Keratinocyte (primary cell): ENCODE measurements around the gene ACTR2. TPM values are rescaled to one million over a fixed set of nuclear protein-coding genes. Genes with fewer than 3 reads are reported as not detected.

Experiments used
- DNase-seq: peaks from one replicate; pipeline ENCODE4 v3.0.0-alpha.2; 2011; ENCODE audit warnings: low read depth, missing footprints, low spot score
- FAIRE-seq: peaks from 2 replicates; lab custom pipeline; 2011; peaks lifted over from hg19 to GRCh38; lab: Jason Lieb, UNC
- H2AFZ ChIP-seq: 2 replicates; pipeline ENCODE4 v1.6.0; 2012; ENCODE audit warnings: low read length, control low read depth, inconsistent platforms; ENCODE audit not compliant: control insufficient read depth
- H3K27ac ChIP-seq: 2 replicates; pipeline ENCODE4 v1.5.1; 2011; ENCODE audit warnings: low read length; ENCODE audit not compliant: control insufficient read depth, insufficient read depth
- H3K27me3 ChIP-seq: 3 replicates; pipeline ENCODE4 v1.6.0; 2011; ENCODE audit warnings: low read length; ENCODE audit not compliant: control insufficient read depth, insufficient read depth; ENCODE audit errors: extremely low read depth
- H3K36me3 ChIP-seq, 2 experiments: 2 replicates in 1 of 2; 3 replicates in 1 of 2; pipeline ENCODE4 v1.5.1; 2011; ENCODE audit warnings: low read length in 2 of 2, mild to moderate bottlenecking in 1 of 2; ENCODE audit not compliant: control insufficient read depth in 2 of 2, insufficient read depth in 2 of 2; ENCODE audit errors: extremely low read depth in 1 of 2
- H3K4me1 ChIP-seq: 3 replicates; pipeline ENCODE4 v1.5.1; 2011; ENCODE audit warnings: low read length; ENCODE audit not compliant: control insufficient read depth, insufficient read depth; ENCODE audit errors: extremely low read depth
- H3K4me2 ChIP-seq: 3 replicates; pipeline ENCODE4 v1.6.0; 2011; ENCODE audit warnings: low read depth, low read length; ENCODE audit not compliant: control insufficient read depth, insufficient read depth; ENCODE audit errors: extremely low read depth
- H3K4me3 ChIP-seq, 3 experiments: fragments of 200-600 bp in 1 of 3; sonication (generic) in 1 of 3; 2 replicates in 2 of 3; 3 replicates in 1 of 3; pipeline ENCODE4 v1.5.1; 2011 to 2016; ENCODE audit warnings: low read length in 3 of 3, mild to moderate bottlenecking in 3 of 3, control low read depth in 2 of 3, inconsistent platforms in 1 of 3, low read depth in 1 of 3, mixed read lengths in 1 of 3, mixed run types in 1 of 3, moderate library complexity in 1 of 3; ENCODE audit not compliant: control insufficient read depth in 2 of 3, insufficient read depth in 2 of 3; ENCODE audit errors: extremely low read depth in 1 of 3
- H3K79me2 ChIP-seq: 2 replicates; pipeline ENCODE4 v1.6.0; 2012; ENCODE audit warnings: low read length; ENCODE audit not compliant: control insufficient read depth, insufficient read depth
- H3K9ac ChIP-seq: 3 replicates; pipeline ENCODE4 v1.6.0; 2011; ENCODE audit warnings: low read length; ENCODE audit not compliant: control insufficient read depth, insufficient read depth; ENCODE audit errors: extremely low read depth
- H3K9me1 ChIP-seq: 3 replicates; pipeline ENCODE4 v1.6.0; 2011; ENCODE audit warnings: low read length; ENCODE audit not compliant: control insufficient read depth, insufficient read depth; ENCODE audit errors: extremely low read depth
- H3K9me3 ChIP-seq: 2 replicates; pipeline ENCODE4 v1.5.1; 2012; ENCODE audit warnings: low read depth, low read length; ENCODE audit not compliant: control insufficient read depth
- H4K20me1 ChIP-seq: 3 replicates; pipeline ENCODE4 v1.6.0; 2011; ENCODE audit warnings: low read length; ENCODE audit not compliant: control insufficient read depth, insufficient read depth; ENCODE audit errors: extremely low read depth
- EZH2 ChIP-seq: IDR thresholded peaks from one replicate; pipeline ENCODE4 v1.6.1; 2012; ENCODE audit warnings: inconsistent platforms, mild to moderate bottlenecking, low read length, moderate library complexity
- dilution Hi-C: fragments of 300-500 bp; cut with MboI; formaldehyde crosslinking; loops from one replicate; pipeline ENCODE4 v1.7.0; 2020; ENCODE audit warnings: low sequenced_read_pairs; ENCODE audit not compliant: extremely low pct_ligation_motif_present
- polyA plus RNA-seq, 5 experiments: library from polyadenylated mRNA; depleted of rRNA in 3 of 5; stranded (reverse) in 3 of 5; stranded (forward) in 1 of 5; unstranded in 1 of 5; fragments of >200 nt; gene quantifications; 1 replicate in 1 of 5; 2 replicates in 3 of 5; 3 replicates in 1 of 5; pipeline versions ENCODE4 v1.2.1 to v1.2.3, GENCODE V29; 2011 to 2012; ENCODE audit warnings: missing spikeins in 2 of 5, low read depth in 1 of 5, low replicate concordance in 1 of 5
- TF ChIP-seq, protein P1 (sequence below), 3 experiments: IDR thresholded peaks in 1 of 3; conservative IDR thresholded peaks in 1 of 3; optimal IDR thresholded peaks in 1 of 3; 2 replicates in 2 of 3; 3 replicates in 1 of 3; pipeline versions ENCODE3 to v1.5.1; 2011; ENCODE audit warnings: low read length in 3 of 3, mild to moderate bottlenecking in 3 of 3, moderate library complexity in 2 of 3, control low read depth in 1 of 3, inconsistent platforms in 1 of 3; ENCODE audit not compliant: insufficient read depth in 2 of 3; ENCODE audit errors: extremely low read depth in 1 of 3

ACTR2 gene
- polyA plus RNA-seq, 1 donor (not counting 4 experiments of a cell fraction or from before 2014, with no cell fraction given): 257 TPM

DNA sequence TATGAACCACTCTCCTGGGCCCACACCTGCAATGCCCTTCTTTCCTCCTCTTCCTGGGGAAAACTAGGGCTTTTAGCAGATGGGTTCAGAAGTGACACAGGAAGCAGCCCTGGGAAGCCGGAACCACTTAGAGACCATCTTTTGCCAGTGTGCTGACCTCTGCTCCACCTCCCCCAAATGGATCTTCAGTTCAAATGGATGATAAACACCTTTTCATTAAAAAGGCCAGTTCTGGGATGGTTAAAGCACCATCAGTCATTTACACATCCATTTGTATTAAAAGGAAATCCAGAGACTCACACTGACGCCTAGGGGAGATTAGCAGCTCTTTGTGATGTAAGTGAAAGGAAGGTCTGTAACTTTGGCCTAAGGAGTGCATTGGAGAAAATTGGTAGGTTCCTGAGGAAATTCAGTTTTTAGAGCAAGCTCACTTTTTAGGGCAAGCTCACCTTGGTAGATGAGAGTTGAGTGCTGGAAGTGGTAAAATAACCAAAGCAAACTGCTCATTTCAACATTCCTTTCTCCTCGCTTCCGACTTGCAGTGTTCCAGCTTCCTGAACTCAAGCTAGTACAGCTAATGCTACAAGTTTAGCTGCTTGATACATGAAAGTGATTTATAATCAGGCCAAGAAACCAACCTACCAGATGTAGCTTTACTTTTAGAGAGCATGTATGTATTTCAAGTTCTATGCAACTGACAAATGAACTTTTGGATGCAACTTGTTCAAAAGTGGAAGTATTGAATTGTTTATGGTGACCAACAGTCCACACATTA is 47.7 kb downstream of the ACTR2 start:
- Histone ChIP-seq H3K9me3 (no peaks in the 10 kb centered on the region), H3K27me3 (no peaks in the 10 kb centered on the region), H3K4me1 (no peaks in the 10 kb centered on the region), H3K4me2 (no peak overlapping the region), H4K20me1 (no peaks in the 10 kb centered on the region), H3K36me3 (peaks cover 9% of the 10 kb centered on the region in 2 experiments), H3K27ac (no peak overlapping the region), H3K9me1 (no peaks in the 10 kb centered on the region), H3K79me2 (no peaks in the 10 kb centered on the region), H3K4me3 (no peak overlapping the region), H2AFZ (no peak overlapping the region), H3K9ac (no peak overlapping the region)
- no peak for FAIRE-seq
- DNase-seq: no peak
- dilution Hi-C loops: no loop called here
- TF ChIP-seq EZH2: no peak
- TF ChIP-seq, protein P1, sequence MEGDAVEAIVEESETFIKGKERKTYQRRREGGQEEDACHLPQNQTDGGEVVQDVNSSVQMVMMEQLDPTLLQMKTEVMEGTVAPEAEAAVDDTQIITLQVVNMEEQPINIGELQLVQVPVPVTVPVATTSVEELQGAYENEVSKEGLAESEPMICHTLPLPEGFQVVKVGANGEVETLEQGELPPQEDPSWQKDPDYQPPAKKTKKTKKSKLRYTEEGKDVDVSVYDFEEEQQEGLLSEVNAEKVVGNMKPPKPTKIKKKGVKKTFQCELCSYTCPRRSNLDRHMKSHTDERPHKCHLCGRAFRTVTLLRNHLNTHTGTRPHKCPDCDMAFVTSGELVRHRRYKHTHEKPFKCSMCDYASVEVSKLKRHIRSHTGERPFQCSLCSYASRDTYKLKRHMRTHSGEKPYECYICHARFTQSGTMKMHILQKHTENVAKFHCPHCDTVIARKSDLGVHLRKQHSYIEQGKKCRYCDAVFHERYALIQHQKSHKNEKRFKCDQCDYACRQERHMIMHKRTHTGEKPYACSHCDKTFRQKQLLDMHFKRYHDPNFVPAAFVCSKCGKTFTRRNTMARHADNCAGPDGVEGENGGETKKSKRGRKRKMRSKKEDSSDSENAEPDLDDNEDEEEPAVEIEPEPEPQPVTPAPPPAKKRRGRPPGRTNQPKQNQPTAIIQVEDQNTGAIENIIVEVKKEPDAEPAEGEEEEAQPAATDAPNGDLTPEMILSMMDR (optimal IDR thresholded peaks at IDR 0.05 in 1 of 3, IDR thresholded peaks at IDR 0.05 in 1 of 3, conservative IDR thresholded peaks at IDR 0.05 in 1 of 3; ENCODE audit: extremely low read depth in 1 of 3, insufficient read depth in 2 of 3, low read length in 3 of 3): no peak

DNA sequence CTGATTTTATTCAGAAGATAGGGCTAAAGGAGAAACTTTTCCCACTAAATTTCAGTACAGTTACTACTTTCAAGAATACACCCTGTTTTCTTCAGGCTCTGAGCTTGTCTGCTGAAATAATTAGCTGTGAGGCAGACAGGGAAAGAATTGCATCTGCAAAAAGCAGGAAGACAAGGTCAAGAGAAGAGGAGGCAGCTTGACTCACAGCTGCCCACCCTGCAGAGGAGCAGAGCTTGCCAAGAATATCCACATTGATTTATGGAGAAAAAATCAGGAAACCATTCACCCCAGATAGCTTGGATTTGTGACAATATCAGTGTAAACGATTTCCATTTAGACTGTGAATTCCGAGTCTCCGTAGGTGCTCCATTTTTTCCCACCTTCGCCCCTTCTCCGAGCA is 49.0 kb downstream of the ACTR2 start:
- FAIRE-seq (no peak), DNase-seq (no peak)
- no peaks in the 10 kb centered on the region for H3K27me3 ChIP-seq
- no peak overlapping the region for H3K27ac ChIP-seq
- H3K4me2 ChIP-seq: no peak overlapping the region
- dilution Hi-C loops: no loop called here
- no peaks in the 10 kb centered on the region for H3K9me1 ChIP-seq
- no peak overlapping the region for H2AFZ ChIP-seq
- no peak overlapping the region for H3K4me3 ChIP-seq
- H3K9me3 ChIP-seq: no peaks in the 10 kb centered on the region
- peaks cover 8 to 9% of the 10 kb centered on the region in 2 experiments for H3K36me3 ChIP-seq
- H3K4me1 ChIP-seq: no peaks in the 10 kb centered on the region
- no peaks in the 10 kb centered on the region for H3K79me2 ChIP-seq
- no peaks in the 10 kb centered on the region for H4K20me1 ChIP-seq
- no peak for TF ChIP-seq EZH2
- TF ChIP-seq, protein P1 (optimal IDR thresholded peaks at IDR 0.05 in 1 of 3, IDR thresholded peaks at IDR 0.05 in 1 of 3, conservative IDR thresholded peaks at IDR 0.05 in 1 of 3; ENCODE audit: extremely low read depth in 1 of 3, insufficient read depth in 2 of 3, low read length in 3 of 3): no peak
- no peak overlapping the region for H3K9ac ChIP-seq
